ENCODE results near the gene OPA3.
"Not testable (repeated sequence)": the region's sequence is repeated elsewhere in the genome, so short reads cannot be mapped to it uniquely, and the experiment has no call there.

OPA3 gene

DNA sequence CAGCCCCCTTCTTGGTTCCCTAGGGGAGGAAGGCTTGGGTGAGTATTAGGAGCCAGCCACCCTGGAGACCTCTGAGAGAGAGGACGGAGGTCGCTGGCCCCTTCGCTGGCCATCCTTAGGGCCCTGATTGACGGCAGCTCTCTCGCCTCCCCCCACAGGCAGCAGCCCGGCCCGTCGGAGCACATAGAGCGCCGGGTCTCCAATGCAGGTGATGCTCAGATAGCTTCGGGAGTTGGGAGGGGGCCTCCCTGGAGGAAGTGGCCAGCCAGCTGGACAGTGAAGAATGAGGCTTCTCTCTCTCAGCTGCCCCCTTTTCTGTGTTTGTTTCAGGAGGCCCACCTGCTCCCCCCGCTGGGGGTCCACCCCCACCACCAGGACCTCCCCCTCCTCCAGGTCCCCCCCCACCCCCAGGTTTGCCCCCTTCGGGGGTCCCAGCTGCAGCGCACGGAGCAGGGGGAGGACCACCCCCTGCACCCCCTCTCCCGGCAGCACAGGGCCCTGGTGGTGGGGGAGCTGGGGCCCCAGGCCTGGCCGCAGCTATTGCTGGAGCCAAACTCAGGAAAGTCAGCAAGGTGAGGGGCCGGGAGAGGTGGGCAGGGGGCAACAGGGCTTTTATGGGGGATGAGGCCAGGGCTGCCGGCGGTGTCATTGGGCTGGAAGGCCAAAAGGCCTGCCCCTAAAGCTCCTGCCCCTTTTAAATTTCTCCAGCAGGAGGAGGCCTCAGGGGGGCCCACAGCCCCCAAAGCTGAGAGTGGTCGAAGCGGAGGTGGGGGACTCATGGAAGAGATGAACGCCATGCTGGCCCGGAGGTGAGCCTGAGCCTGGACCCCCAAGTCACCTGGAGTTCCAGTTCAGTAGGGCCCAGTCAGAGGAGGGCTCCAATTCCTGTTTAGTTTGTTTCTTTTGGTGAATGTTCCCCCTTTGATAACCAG lies 62.3 kb downstream of the OPA3 start:
- DNase-seq (ENCODE audit: low spot score): no peak

DNA sequence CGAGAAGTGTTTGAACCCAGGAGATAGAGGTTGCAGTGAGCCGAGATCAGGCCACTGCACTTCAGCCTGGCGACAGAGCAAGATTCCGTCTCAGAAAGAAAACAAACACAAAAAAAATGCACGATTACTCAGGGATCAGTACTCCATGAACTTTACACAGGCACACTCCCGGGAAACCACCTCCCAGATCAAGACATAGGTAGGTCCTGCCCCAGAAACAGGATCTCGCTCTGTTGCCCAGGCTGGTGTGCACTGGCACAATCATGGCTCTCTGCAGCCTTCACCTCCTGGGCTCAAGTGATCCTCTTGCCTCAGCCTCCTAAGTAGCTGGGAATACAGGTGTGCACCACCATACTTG lies 66.2 kb downstream of the OPA3 start:
- no peak for DNase-seq (ENCODE audit: low spot score)

DNA sequence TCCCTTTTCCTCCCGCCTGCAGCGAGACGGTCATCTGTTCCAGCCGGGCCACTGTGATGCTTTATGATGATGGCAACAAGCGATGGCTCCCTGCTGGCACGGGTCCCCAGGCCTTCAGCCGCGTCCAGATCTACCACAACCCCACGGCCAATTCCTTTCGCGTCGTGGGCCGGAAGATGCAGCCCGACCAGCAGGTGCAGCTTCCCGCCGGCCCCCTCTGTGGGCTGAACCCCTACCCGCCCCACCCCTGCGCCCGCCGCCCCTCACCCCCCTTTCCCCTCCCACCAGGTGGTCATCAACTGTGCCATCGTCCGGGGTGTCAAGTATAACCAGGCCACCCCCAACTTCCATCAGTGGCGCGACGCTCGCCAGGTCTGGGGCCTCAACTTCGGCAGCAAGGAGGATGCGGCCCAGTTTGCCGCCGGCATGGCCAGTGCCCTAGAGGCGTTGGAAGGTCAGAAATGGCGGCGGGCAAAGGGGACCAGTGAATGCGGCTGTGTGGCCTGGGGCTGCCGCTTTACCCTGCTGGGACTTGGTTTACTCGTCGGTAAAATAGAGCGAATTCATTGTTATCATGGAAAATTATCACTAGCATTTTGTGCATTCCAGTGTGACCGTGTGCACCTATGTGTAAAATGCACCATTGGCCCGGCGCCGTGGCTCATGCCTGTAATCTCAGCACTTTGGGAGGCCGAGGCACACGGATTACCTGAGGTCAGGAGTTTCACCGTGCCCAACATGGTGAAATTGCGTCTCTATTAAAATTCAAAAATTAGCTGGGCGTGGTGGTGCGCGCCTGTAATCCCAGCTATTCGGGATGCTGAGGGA lies 66.7 kb downstream of the OPA3 start:
- DNase-seq (ENCODE audit: low spot score): no peak

DNA sequence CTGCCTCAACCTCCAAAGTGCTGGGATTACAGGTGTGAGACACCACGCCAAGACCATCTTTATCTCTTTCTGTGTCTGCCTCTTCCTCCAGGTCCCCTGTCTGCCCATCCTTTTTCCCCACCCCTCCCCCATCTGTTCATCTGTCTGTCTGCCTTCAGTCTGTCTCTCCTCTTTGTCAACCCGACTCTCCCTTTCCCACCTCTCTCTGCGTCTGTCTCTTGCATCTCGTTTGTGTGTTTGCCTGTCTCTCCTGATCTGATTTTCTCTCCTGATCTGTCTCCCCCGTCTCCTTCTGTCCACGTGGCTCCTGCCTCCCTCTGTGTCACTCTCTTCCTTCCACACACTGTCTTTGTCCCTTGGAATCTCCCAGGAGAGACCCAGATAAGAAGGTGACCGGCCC lies 67.4 kb downstream of the OPA3 start:
- DNase-seq (ENCODE audit: low spot score): no peak

DNA sequence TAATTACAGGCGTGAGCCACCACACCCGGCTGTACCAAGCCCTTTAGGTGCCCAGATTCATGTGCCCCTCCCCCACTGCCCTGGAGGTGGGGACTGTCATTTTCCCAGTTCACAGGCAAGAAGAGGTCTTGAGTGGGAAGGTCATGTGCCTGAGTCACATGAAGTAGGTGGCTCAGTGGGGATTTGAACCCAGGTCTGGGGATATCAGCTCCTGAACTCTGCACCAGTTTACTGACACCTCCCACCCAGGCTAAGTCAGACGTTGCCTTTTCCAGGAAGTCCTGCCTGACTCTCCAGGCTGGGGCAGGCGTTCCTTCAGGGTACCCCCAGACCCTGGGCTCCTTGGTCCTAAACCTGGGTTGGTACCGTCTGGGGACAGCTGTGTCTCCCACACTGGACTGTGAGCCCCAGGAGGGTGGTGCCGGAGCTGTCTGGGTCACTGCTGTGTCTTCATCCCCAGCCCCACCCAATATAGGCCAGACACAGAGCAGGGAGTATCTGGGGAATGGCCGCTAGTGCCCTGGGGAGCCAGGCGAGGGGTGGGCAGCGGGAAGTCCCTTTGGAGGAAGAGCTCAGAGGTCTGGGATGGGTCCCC lies 68.7 kb downstream of the OPA3 start:
- DNase-seq (ENCODE audit: low spot score): no peak

DNA sequence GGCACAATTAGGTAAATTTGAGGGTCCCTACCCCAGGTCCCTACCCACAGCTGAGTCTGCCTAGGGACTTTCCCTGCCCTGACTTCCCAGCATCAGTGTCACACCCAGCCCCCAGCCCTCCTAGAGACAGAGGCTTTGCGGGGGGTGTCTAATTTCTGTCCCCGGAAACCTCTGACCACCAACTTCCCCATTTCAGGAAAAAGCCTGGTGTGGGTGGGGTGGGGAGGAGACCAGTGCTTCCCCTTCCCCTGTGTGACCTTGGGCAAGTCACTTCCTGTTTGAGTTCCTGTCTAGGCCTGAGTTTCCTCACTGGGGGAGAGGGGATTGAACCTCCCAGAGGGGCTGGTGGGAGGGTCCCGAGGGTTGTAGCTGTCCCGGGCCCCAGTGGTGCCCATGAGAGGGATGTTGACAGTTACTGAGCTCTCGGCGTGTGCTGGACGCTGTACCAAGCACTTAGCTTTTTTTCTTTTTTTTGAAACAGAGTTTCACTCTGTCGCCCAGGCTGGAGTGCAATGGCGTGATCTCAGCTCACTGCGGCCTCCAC lies 69.4 kb downstream of the OPA3 start:
- DNase-seq (ENCODE audit: low spot score): no peak

DNA sequence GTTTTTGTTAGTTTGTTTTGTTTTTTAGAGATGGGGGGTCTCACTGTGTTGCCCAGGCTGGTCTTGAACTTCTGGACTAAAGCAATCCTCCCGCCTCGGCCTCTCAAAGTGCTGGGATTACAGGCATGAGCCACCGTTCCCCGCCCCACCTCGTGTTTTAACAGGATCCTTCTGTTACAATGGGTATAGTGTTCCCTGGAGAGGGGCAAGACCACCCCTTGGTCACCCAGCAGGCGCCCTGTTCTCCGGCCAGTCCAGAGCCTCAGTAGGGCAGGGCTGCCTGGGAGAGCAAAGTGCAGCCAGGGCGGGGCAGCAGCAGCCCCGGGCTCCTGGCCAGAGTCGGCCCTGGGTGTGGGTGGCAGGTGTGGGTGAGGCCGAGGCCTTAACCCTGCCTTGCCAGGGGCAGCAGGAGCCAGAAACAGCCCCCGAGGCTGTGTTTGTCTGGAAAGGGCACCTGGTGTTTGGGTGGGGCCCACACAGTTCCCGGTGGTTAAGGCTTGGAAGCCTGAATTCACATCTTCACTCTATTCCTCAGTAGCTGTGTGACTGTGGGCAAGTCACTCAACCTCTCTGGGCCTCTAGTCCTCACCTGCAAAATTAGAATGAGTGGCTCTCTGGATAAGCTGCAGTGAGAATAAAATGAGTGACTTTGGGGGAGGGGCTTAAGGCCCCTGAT lies 70.1 kb downstream of the OPA3 start:
- no peak for DNase-seq (ENCODE audit: low spot score)

DNA sequence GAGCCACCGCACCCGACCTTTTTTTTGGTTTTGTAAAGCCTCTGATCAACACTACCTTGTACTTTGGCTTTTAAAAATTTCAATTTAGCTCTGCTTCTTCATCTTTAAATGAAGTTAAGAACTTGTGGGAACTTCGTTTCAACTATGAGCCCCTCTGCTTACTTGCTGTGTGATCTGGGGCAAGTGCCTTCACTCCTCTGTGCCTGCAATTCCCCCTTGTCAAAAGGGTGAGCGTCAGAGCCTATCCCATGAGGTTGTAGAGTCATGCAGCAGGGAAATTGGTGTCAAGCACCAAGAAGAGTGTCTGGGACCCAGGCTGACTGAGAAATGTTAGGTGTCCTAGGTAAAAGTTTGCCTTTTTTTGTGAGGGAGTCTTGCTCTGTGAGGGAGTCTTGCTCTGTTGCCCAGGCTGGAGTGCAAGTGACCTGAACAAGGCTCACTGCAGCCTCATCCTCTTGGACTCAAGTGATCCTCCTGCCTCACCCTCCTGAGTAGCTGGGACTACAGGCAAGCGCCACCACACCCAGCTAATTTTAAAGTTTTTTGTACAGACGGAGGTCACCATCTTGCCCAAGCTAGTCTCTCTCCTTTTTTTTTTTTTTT lies 71.6 kb downstream of the OPA3 start:
- no peak for DNase-seq (ENCODE audit: low spot score)

DNA sequence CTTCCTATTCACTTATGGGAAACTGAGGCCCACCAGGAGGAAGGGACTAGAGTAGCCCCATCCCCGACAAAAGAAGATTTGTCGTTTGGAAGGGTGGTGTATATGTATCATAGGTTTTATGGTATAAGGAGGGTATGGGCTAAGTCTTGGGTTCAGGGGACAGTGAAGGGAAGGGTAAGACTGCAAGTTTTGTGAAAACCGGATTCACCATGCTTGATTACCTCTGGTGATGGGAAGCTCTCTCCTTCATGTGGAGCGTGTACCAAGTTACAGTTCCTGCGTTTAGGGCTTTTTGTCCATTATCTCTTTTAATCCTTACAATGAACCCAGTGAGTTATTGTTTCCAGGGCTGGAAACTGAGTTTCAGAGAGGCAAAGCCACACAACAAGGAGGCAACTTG lies 73.5 kb downstream of the OPA3 start:
- no peak for DNase-seq (ENCODE audit: low spot score)

DNA sequence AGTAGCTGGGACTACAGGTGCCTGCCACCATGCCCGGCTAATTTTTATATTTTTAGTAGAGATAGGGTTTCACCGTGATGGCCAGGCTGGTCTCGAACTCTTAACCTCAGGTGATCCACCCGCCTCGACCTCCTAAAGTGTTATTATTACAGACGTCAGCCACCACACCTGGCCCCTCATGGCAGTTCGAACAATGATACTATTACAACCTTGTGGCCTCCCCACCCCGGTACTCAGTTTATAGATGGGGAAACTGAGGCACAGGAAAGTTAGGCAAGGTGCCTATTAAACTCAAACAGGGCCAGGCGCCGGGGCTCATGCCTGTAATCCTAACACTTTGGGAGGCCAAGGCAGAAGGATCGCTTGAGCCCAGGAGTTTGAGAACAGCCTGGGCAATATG lies 74.2 kb downstream of the OPA3 start:
- not testable (repeated sequence) for DNase-seq (ENCODE audit: low spot score)

DNA sequence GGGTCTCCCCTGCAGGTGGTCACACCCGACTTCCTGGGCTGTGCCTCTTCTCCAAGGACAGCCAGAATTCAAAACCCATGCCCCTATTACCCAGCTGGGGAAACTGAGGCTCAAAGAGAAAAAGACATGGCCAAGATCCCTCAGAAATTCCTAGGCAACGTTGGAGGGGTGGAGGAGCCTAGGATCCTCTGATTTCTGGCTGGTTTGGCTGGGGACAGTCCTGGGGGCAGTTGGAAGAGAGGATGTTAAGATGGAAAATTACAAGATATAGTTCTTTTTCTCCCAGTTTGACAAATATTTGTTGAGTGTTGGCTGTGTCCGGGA lies 74.9 kb downstream of the OPA3 start:
- DNase-seq (ENCODE audit: low spot score): no peak

DNA sequence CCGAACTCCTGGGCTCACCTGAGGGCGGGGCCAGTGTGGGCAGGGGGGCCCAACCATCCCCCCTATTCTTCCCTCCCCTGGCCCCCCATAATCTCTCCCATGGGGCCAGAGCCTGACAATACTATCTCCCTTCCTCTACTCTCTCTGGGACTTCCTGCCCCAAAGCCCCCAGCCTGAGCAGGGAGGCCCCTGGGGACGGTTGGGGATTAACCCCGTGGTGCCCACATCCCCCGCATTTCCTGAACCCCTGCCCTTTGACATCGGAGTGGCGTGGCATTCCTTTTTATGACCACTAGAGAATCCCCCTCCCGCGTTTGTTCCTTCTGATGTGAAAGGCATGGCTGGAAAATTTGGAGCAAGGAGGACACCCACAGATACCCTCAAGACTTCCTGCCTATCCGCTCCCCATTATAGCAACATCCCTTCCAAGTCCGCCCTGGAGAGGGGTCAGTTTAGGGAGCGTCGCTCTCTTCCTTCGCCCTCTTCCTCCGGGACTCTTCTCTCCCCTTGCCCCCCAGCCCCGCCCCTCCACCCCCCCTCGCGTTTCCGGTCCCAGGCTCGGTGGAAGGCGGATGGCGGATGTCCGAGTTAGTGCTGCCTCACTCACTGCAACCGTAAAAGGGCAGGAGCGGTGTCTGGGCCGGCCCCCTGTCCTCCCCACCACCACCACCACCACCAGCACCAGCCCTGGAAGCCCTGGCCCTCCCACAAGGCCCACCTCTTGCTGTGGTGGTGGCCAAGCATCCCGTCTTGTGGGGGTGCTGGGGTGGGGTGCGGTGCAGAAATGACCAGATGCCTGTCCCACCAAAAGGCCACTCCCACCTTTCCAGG lies 75.5 kb downstream of the OPA3 start:
- DNase-seq (ENCODE audit: low spot score): peak; percentile 75

DNA sequence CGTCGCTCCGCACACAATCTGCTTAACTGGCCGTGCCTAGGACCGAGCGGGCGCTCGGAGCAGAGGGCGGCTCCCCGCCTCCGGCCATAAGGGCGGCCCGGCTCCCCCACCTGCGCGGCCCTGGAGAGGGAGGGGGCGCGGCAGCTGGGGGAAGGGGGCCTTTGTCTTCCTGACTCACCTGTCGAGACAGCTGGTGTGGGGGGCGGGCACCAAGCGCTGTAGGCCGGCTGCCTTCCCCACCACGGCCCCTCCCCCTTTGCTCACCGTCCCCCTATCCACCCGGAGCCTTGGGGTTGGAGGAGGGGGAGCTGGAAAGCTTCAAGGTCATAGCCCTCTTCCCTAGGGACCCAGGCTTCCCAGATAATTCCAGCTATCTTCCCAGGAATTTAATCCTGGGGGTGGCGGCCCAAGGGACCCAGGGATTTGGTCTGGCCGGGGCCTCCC lies 76.2 kb downstream of the OPA3 start:
- no peak for DNase-seq (ENCODE audit: low spot score)

DNA sequence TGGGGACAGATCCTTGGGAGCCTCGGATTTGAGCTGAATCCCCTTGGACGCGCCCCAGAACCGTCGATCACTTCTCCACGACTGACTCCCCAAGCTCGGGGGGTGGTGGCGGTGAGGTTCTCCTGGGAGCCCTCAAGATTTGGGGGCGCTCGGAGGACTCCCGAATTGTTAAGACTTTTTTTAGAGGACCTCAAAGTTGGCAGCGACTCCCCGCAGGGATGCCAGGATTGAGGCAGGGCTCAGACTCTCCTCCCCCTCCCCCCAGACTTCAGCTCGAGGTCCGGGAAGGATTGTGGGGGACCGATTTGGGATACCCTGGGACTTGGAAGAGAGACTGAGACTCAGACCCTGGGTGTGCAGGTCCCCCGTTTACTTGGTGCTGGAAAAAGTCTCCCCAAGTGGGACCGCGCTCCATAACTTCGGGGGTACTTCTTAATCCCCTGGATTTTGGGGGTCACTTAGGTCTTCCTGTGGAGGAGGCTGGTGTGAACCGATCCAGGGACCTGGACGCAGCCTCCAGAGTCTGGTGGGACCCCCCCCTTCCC lies 76.7 kb downstream of the OPA3 start:
- no peak for DNase-seq (ENCODE audit: low spot score)

DNA sequence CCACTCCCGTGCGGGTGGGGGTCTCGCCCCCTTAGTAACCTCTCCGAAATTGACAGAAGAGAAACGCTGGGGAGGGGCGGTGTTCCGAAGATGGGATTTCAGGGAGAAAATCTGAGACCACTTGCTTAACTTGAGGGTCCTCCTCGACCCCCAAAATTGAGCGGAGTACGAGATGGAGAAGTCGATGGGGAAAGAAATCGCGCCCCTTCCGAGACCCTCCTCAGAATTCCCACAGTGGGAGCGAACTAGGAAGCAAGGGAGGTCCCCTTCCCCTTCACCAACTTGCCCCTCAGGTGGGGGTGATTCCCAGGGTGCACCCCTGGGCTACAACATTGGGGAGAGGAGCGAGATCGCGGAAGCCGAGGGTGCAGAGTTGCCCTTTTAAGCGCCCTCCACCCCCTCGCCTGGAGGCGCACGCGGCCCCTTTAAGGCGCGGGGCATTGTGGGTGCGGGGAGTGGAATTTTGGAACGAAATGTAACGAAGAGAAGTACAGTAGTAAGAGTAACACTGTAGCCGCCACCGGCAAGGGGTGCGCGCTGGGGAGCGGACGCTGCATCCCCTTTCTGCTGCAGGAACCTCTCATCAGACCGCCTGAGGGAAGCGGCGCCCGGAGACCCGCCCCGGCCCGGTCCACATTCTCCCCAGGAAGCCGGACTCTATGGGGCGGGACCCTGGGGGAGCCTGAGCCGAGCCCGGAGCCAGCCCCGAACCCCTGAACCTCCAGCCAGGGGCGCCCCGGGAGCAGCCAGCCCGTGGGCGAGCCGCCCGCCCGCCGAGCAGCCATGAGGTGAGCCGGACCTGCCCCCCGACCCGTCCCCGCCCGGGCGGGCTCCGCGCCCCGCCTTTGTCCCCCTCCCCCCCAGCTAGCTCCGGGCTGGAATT lies 77.4 kb downstream of the OPA3 start, which contains the start of gene VASP:
Gene VASP (plus strand): TSS at position 491 of the 883 bp plus-strand sequence. CDS start 293 bp downstream, at position 784.
- peak; percentile 85 for DNase-seq (ENCODE audit: low spot score)

DNA sequence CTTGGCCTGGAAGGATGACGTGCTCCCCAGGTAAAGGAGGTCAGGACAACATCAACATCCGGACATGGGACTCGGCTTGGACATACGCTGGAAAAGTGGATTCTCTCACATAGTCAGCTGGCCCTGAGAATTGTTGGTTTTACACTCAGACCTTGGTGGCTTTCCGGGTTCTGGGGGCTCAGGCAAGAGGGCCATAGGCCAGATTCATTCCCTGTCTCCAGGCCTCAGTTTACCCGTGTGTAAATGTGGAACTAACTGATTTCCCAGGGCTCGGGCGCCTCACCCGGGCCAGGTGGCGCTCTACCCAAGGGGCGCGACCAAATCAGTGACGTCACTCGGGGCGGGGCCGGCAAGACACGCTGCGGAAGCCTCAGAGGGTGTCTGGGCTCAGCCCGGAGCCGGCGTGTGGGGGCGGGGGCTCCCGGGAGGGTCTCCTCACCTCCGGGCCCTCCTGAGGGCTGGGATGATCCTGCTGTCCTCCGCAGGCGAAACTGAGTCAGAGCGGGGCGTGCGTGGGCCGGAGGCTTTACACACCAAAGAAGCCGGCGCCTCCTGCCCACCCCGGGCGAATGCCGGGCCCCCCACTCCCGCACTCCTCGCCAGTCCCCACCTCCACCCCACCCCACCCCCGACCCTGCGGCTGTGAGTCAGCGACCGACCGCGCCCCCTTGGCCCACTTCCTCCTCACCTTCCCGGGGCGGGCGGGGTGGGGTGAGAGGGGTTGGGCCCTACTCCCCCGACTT lies 78.2 kb downstream of the OPA3 start:
- DNase-seq (ENCODE audit: low spot score): peak; percentile 91

DNA sequence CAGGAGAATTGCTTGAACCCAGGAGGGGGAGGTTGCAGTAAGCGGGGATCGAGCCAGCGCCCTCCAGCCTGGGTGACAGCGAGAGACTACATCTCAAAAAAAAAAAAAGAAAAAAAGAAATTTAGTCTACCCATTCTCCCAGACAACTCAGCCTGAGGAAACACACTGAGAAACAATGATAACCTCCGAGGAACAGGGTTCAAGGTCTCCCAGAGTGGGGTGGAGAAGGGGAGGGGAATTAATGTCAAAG lies 78.7 kb downstream of the OPA3 start:
- no peak for DNase-seq (ENCODE audit: low spot score)

DNA sequence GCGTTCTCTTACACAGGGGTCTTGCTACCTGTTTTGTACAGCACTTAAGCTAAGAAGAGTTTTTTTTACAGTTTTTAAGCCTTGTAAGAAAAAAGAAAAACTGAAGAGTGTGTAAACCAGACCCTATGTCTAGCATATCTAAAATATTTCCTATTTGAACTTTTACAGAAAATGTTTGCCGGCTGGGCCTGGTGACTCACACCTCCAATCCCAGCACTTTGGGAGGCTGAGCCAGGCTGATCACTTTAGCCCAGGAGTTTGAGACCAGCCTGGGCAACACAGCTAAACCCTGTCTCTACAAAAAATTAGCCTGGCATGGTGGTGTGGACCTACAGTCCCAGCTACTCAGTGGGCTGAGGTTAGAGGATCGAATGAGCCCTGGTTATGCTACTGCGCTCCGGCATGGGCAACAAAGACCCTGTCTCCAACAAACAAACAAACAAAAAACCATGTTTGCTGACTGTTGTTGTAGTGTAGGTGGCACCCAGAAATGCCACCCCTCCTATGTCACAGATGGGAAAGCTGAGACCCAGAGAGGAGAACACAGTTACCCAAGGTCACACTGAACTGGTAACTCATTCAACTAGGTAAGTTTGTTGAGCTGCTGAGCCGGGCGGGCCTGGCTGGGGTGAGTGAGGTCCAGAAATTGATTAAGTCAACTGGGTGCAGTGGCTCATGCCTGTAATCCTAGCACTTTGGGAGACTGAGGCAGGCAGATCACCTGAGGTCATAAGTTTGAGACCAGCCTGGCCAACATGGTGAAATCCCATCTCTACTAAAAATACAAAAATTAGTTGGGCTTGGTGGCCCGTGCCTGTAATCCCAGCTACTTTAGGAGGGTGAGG lies 79.2 kb downstream of the OPA3 start:
- DNase-seq (ENCODE audit: low spot score): no peak
